GM18861 (cell line): Measurements from ENCODE around the gene FAM149B1.

Experiments
- ATAC-seq: cut with Tn5 transposase; IDR thresholded peaks from one replicate; pipeline ENCODE4 v1.9.1; 2021; ENCODE audit not compliant: unreplicated experiment

FAM149B1 gene

DNA sequence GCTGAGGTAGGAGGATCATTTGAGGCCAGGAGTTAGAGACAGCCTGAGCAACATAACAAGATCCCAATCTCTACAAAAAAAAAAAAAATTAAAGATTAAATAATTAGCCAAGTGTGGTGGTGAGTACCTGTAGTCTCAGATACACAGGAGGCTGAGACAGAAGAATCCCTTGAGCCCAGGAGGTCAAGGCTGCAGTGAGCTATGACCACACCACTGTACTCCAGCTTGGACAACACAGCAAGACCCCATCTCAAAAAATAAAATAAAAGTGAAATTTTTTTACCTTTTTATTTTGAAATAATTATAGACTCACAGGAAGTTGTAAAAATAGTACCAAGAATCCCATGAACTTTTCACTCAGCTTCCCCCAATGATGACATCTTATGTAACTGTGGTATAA, 4.9 kb downstream of the FAM149B1 start:
- no peak for ATAC-seq

DNA sequence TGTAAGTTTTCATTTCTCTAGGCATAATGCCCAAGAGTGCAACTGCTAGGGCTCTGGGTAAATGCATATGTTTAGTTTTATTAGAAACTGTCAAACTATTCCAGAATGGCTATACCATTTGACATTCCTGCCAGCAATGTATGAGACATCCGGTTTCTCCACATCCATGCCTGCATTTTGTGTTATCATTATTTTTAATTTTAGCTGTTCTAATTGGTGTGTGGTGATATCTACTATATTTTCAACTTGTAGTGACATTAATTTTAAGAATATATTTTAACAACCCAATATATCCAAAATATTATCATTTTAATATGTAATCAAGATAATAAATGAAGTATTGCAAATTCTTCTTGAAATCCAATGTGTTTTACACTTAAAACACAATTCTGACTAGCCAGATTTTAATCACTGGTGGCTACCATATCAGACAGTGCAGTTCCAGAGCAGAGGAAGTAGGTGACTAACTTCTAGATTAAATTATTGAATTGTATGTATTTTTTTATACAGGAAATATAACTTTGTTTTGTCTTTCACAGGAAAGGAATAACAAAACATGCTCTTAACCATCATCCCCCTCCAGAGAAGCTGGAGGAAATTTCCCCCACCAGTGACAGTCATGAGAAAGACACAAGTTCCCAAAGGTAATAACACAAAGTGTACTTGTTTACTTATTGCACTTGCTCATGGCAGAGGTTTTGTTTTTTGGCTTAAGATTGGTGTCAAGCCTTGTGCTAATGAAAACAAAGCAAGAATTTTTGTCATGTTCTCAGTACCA, 6.4 kb downstream of the FAM149B1 start:
- ATAC-seq = no peak

DNA sequence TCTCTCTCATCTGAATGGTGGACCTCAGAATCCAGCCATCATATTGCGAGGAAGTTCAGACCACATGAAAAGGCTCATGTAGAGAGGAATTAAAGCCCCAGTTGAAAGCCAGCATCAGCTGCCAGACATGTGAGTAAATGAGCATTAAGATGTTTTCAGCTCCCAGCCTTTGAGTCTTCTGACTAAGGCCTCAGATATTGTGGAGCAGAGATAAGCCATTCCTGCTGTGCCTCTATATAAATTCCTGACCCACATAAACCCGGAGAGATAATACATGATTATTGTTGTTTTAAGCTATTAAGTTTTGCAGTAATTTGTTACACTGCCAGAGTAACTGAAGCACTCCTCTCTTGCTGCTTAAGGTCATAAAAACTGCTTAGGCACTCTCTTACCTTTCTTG, 14.6 kb downstream of the FAM149B1 start:
- ATAC-seq = no peak

DNA sequence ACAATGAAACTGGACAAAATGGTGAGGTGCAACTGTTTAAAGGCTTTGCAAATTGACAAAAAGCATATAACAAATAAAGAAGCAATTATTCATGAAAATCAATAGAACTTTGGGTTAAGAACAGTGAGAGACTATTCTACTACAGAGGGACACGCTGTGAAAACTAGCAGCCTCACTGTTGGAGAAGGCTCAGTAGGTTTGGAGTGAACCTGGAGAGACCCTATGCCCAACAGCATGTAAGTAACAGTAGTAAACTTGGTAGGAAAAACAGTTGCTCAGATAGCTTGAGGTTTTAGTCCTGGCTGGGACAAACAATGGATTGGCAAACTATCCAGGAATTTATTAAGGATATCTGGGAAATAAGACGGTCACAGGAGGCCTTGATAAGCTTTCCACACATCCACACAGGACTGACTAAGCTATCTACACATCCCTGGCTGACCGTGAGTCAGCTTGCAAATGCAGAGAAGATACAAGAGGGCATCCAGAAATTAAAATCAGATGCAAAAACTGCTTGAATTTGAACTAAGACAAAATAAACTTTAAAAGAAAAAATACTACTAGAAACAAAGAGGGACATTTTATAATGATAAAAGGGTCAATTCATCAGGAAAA, 15.9 kb downstream of the FAM149B1 start:
- ATAC-seq = no peak

GRCh38 chr10:73186266-73186665, 18.3 kb downstream of the FAM149B1 start:
- no peak for ATAC-seq

DNA sequence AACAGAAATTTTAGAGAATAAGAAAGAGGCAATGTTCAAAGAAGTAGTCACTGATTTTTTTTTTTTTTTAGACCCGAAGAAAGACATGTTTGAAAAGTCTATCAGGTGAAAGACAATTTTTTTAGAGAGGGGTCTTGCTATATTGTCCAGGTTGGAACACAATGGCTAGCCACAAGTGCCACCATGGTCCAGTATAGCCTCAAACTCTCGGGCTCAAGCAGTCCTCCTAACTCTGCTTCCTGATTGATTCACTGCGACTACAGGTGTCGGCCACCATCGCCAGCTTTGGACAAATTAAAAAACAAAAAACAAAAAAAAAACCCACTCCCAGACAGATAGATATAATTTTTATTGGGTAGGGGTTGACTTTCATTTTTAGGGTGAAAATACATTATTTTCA, 22.3 kb downstream of the FAM149B1 start:
- no peak for ATAC-seq

GRCh38 chr10:73205081-73205480, 37.2 kb downstream of the FAM149B1 start:
- no peak for ATAC-seq

DNA sequence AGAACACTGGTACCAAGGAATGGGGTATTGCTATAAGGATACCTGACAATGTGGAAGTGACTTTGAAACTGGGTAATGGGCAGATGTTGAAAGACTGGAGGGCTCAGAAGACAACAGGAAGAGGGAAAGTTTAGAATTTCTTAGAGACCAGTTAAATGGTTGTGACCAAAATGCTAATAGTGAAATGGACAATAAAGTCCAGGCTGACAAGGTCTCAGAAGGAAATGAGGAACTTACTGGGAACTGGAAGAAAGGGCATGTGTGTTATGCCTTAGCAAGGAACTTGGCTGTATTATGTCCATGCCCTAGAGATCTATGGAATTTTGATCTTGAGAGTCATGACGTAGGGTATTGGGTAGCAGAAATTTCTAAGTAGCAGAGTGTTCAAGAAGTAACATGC, 38.0 kb downstream of the FAM149B1 start:
- no peak for ATAC-seq

GRCh38 chr10:73206385-73206784, 38.5 kb downstream of the FAM149B1 start:
- no peak for ATAC-seq

DNA sequence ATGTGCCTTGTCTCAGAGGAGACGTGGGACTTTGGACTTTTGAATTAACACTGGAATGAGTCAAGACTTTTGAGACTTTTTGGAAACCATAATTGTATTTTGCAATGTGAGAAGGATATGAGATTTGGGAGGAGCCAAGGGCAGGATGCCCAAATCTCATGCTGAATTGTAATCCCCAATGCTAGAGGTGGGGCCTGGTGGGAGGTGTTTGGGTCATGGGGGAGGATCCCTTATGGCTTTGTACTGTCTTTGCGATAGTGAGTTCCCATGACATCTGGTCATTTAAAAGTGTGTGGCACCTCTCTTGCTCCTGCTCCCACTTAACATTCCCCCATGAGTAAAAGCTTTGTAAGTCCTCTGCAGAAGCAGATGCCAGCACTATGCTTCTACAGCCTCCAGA, 40.0 kb downstream of the FAM149B1 start:
- no peak for ATAC-seq

DNA sequence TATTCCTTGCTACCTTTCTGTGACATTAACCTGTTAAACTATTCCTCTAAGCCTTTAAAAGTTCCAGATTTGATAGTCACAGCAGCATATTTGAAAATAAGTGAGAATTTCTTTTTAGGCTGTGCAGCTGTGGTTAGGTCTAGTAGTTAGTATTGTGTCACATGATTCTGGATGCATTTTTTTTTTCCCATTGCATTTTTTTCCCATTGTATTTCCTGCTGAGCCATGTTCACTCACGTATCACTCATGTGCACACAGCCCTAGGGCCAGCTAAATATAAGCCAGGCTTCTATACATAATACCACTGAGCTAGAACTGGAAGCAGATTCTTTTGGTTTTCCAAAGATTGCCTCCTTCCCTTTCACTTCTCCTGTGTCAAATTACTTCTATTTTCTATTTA, 41.8 kb downstream of the FAM149B1 start:
- ATAC-seq = no peak

DNA sequence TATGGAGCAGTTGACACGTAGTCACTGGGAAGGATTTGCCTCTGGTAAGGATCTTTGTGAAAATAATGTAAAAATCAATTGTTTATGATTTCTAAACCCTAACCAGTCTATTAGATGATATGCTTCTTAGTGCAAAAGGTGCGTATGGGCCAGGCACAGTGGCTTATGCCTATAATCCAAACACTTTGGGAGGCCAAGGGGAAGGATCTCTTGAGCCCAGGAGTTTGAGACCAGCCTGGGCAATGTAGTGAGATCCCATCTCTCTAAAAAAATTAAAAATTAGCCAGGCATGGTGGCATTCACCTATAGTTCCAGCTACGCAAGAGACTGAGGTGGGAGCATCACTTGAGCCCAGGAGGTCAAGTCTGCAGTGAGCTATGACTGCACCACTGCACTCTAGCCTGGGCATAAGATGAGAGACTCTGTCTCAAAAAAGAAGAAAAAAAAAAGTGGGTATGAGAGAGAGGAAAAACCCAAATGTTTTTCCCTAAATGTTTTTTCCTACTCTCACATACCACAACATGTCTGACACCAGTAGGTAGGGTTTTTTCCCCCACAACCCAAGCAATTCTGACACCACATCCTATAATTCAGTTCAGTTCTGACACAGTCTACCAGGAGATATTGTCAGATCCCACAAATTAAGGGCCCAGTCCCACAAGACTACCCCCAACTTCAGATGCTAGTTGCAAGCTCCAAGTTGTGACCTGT, 42.6 kb downstream of the FAM149B1 start:
- no peak for ATAC-seq

- no peak for ATAC-seq
These were observed 43.3 kb downstream of the FAM149B1 start for GRCh38 chr10:73211106-73211811.

GRCh38 chr10:73215749-73216148, 47.8 kb downstream of the FAM149B1 start:
- no peak for ATAC-seq

GRCh38 chr10:73217628-73218027, 49.7 kb downstream of the FAM149B1 start:
- ATAC-seq = no peak

- no peak for ATAC-seq
These were observed 50.7 kb downstream of the FAM149B1 start for GRCh38 chr10:73218431-73219191.

DNA sequence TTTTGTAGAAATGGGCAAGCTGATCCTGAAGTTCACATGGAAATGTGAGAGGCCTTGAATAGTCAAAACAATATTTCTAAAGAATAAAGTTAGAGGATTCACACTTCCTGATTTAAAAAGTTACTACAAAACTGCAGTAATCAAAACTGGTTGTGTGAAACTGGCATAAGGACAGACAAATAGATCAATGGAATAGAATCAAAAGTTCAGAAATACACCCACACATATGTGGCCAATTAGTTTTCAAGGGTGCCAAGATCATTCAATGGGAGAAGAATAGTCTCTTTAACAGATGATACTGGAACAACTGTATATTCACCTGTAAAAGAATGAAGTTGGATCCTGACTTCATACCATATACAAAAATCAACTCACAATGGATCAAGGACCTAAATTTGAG, 51.5 kb downstream of the FAM149B1 start:
- ATAC-seq = no peak

- no peak for ATAC-seq
These were observed 53.1 kb downstream of the FAM149B1 start for GRCh38 chr10:73220989-73221388.

- ATAC-seq = no peak
These were observed 57.6 kb downstream of the FAM149B1 start for GRCh38 chr10:73225518-73225917.

DNA sequence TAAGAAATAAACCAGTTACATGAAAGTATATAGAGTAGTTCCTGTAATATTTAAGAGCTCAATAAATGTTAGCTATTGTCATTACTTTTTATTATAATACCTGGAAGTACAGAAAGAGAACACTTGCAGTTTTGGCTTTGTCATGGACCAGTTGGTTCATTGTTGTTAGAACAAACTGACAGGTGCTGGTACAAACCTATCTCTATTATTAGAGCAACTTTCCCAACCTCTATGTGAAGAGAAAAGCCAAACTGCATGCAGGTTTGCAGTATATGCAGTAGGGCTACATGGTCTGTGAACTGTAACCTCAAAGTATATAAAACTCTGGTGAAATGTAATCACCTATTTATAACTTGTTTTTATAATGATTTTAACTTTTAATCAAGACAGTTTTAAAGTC, 58.7 kb downstream of the FAM149B1 start:
- no peak for ATAC-seq

- ATAC-seq = no peak
These were observed 60.3 kb downstream of the FAM149B1 start for GRCh38 chr10:73228247-73228646.
